SK-N-MC (cell line): Measurements from ENCODE around the gene RNLS.

ENCODE experiments used
- DNase-seq: peaks from one replicate; pipeline ENCODE4 v3.0.0-alpha.2; 2011; ENCODE audit warnings: low read depth, low spot score
- H3K27ac ChIP-seq: fragments of 200-600 bp; sonication (generic); 2 replicates; pipeline ENCODE4 v1.5.1; 2016; ENCODE audit warnings: mixed run types
- H3K36me3 ChIP-seq: fragments of 200-600 bp; sonication (generic); 2 replicates; pipeline ENCODE4 v1.6.1; 2017; ENCODE audit warnings: antibody characterized with exemption, low read length, mixed read lengths; ENCODE audit not compliant: insufficient read depth
- H3K4me3 ChIP-seq: fragments of 200-600 bp; sonication (generic); 2 replicates; pipeline ENCODE4 v1.5.1; 2016
- H3K9ac ChIP-seq: fragments of 200-600 bp; sonication (generic); 2 replicates; pipeline ENCODE4 v1.8.0; 2017; ENCODE audit warnings: mixed run types, mixed read lengths; ENCODE audit not compliant: insufficient read length
- H3K9me3 ChIP-seq: fragments of 200-600 bp; sonication (generic); 2 replicates; pipeline ENCODE4 v1.6.1; 2017; ENCODE audit warnings: low read depth, mild to moderate bottlenecking, antibody characterized with exemption, low read length, moderate library complexity, mixed read lengths
- EZH2 ChIP-seq: fragments of 200-600 bp; sonication (generic); IDR thresholded peaks from one replicate; pipeline ENCODE4 v1.6.1; 2017; ENCODE audit warnings: antibody characterized with exemption
- FOXP2 ChIP-seq: optimal IDR thresholded peaks from 2 replicates; pipeline ENCODE3; 2011; ENCODE audit warnings: mild to moderate bottlenecking, moderate library complexity; ENCODE audit not compliant: insufficient read depth; ENCODE audit errors: extremely low read length, control extremely low read depth
- POLR2AphosphoS5 ChIP-seq: IDR thresholded peaks from 2 replicates; pipeline ENCODE4 v1.6.1; 2012; ENCODE audit warnings: mild to moderate bottlenecking, low read depth, low read length, borderline replicate concordance

The RNLS gene

GRCh38 chr10:88383276-88383675 lies 199.8 kb downstream of the RNLS start:
- DNase-seq, result no peak
- H3K27ac ChIP-seq, result no peak overlapping the region
- no peak overlapping the region for H3K9ac ChIP-seq
- TF ChIP-seq POLR2AphosphoS5 (no peak), EZH2 (no peak), FOXP2 (no peak)
- H3K4me3 ChIP-seq, result no peak overlapping the region
- H3K9me3 ChIP-seq, result no peaks in the 10 kb centered on the region
- H3K36me3 ChIP-seq, result no peaks in the 10 kb centered on the region

GRCh38 chr10:88382699-88383098 lies 200.4 kb downstream of the RNLS start:
- no peaks in the 10 kb centered on the region for H3K9me3 ChIP-seq
- no peak overlapping the region for H3K27ac ChIP-seq
- DNase-seq, result no peak
- TF ChIP-seq EZH2 (no peak), FOXP2 (no peak), POLR2AphosphoS5 (no peak)
- H3K36me3 ChIP-seq, result no peaks in the 10 kb centered on the region
- no peak overlapping the region for H3K4me3 ChIP-seq
- H3K9ac ChIP-seq, result no peak overlapping the region

- Histone ChIP-seq H3K27ac (no peak overlapping the region), H3K36me3 (no peaks in the 10 kb centered on the region)
- DNase-seq, result no peak
These were observed 203.5 kb downstream of the RNLS start for GRCh38 chr10:88379575-88379974.

GRCh38 chr10:88377510-88377909 lies 205.6 kb downstream of the RNLS start:
- Histone ChIP-seq H3K27ac (no peak overlapping the region), H3K9me3 (no peaks in the 10 kb centered on the region), H3K36me3 (no peaks in the 10 kb centered on the region), H3K4me3 (no peak overlapping the region), H3K9ac (no peak overlapping the region)
- no peak for DNase-seq
- TF ChIP-seq EZH2 (no peak), FOXP2 (no peak), POLR2AphosphoS5 (no peak)

More at GRCh38 chr10:88379575-88379974, 203.5 kb downstream of the RNLS start:
- TF ChIP-seq POLR2AphosphoS5, result no peak
- Histone ChIP-seq H3K4me3 (no peak overlapping the region), H3K9me3 (no peaks in the 10 kb centered on the region), H3K9ac (no peak overlapping the region)

GRCh38 chr10:88374392-88375175 lies 208.5 kb downstream of the RNLS start:
- TF ChIP-seq EZH2, result no peak
- TF ChIP-seq POLR2AphosphoS5, result no peak
- no peak for TF ChIP-seq FOXP2
- Histone ChIP-seq H3K27ac (no peak overlapping the region), H3K9me3 (no peaks in the 10 kb centered on the region), H3K4me3 (no peak overlapping the region), H3K36me3 (no peaks in the 10 kb centered on the region), H3K9ac (no peak overlapping the region)
- no peak for DNase-seq

- Histone ChIP-seq H3K27ac (no peak overlapping the region), H3K36me3 (no peaks in the 10 kb centered on the region), H3K9me3 (no peaks in the 10 kb centered on the region), H3K9ac (no peak overlapping the region), H3K4me3 (no peak overlapping the region)
- no peak for DNase-seq
- no peak for TF ChIP-seq POLR2AphosphoS5
- TF ChIP-seq FOXP2, result no peak
- no peak for TF ChIP-seq EZH2
These were observed 210.1 kb downstream of the RNLS start for GRCh38 chr10:88372881-88373592.

- no peak overlapping the region for H3K4me3 ChIP-seq
- TF ChIP-seq EZH2 (no peak), POLR2AphosphoS5 (no peak), FOXP2 (no peak)
- no peak overlapping the region for H3K9ac ChIP-seq
- no peak overlapping the region for H3K27ac ChIP-seq
- no peak for DNase-seq
- no peaks in the 10 kb centered on the region for H3K36me3 ChIP-seq
- H3K9me3 ChIP-seq, result no peaks in the 10 kb centered on the region
These were observed 210.9 kb downstream of the RNLS start for GRCh38 chr10:88372051-88372715.

- H3K36me3 ChIP-seq, result no peaks in the 10 kb centered on the region
- H3K9ac ChIP-seq, result no peak overlapping the region
- no peak for DNase-seq
- no peak overlapping the region for H3K4me3 ChIP-seq
- no peaks in the 10 kb centered on the region for H3K9me3 ChIP-seq
- TF ChIP-seq POLR2AphosphoS5 (no peak), FOXP2 (no peak), EZH2 (no peak)
- H3K27ac ChIP-seq, result no peak overlapping the region
These were observed 212.4 kb downstream of the RNLS start for GRCh38 chr10:88370713-88371112.
